WTC11 (cell line): Measurements from ENCODE around the gene MEGF11. TPM values are rescaled to one million over a fixed set of nuclear protein-coding genes. Genes with fewer than 3 reads are reported as not detected.

Experiments
- ATAC-seq: fragments of 200-7000 bp; cut with Tn5 transposase; 2 replicates; pipeline ENCODE4 v1.10.0; 2021; ENCODE audit warnings: mild to moderate bottlenecking, moderate library complexity
- CTCF ChIA-PET: fragments of 300-600 bp; sonication (Branson Sonifier 250); formaldehyde crosslinking; loops from one replicate; lab custom pipeline; 2021; ENCODE audit warnings: antibody characterized with exemption; lab: Charles Lee
- POLR2A ChIA-PET: fragments of 350-600 bp; sonication (Branson Sonifier 250); formaldehyde crosslinking; loops from one replicate; lab custom pipeline; 2021; ENCODE audit warnings: antibody characterized with exemption; lab: Charles Lee
- DNase-seq: peaks from one replicate; pipeline ENCODE4 v3.0.0; 2021; ENCODE audit warnings: low spot score
- H3K27ac Mint-ChIP-seq: 2 replicates; pipeline ENCODE4 v1.8.0; 2021; ENCODE audit warnings: mixed read lengths
- H3K27me3 Mint-ChIP-seq: 2 replicates; pipeline ENCODE4 v1.8.0; 2021; ENCODE audit warnings: low read depth, mild to moderate bottlenecking, moderate library complexity, mixed read lengths
- H3K36me3 Mint-ChIP-seq: 2 replicates; pipeline ENCODE4 v1.8.0; 2021; ENCODE audit warnings: mixed read lengths
- H3K4me1 Mint-ChIP-seq: 2 replicates; pipeline ENCODE4 v1.8.0; 2022; ENCODE audit warnings: mixed read lengths
- H3K4me3 Mint-ChIP-seq: 2 replicates; pipeline ENCODE4 v1.8.0; 2021; ENCODE audit warnings: mild to moderate bottlenecking, moderate library complexity, mixed read lengths
- H3K9me3 Mint-ChIP-seq: 2 replicates; pipeline ENCODE4 v1.8.0; 2021; ENCODE audit warnings: mixed read lengths
- CBFB ChIP-seq: sonication (generic); formaldehyde crosslinking; IDR thresholded peaks from 2 replicates; pipeline ENCODE4 v1.8.1; 2022; ENCODE audit warnings: mild to moderate bottlenecking, low read depth, missing genetic modification reagents
- CREB1 ChIP-seq: sonication (generic); formaldehyde crosslinking; IDR thresholded peaks from 2 replicates; pipeline ENCODE4 v1.8.0; 2023; ENCODE audit warnings: mild to moderate bottlenecking, missing genetic modification reagents
- CREM ChIP-seq: sonication (generic); formaldehyde crosslinking; IDR thresholded peaks from 2 replicates; pipeline ENCODE4 v1.8.1; 2022; ENCODE audit warnings: mild to moderate bottlenecking, missing genetic modification reagents, moderate library complexity
- NFYB ChIP-seq: sonication (generic); formaldehyde crosslinking; conservative IDR thresholded peaks from 2 replicates; pipeline ENCODE4 v1.8.0; 2022; ENCODE audit warnings: low read depth, missing genetic modification reagents
- NR3C1 ChIP-seq: sonication (generic); formaldehyde crosslinking; conservative IDR thresholded peaks from 2 replicates; pipeline ENCODE4 v1.8.1; 2023; ENCODE audit warnings: low read depth, mild to moderate bottlenecking, missing genetic modification reagents
- SMAD3 ChIP-seq: sonication (generic); formaldehyde crosslinking; IDR thresholded peaks from 2 replicates; pipeline ENCODE4 v1.8.0; 2022; ENCODE audit warnings: missing genetic modification reagents, mild to moderate bottlenecking, borderline replicate concordance
- TP53 ChIP-seq: sonication (generic); formaldehyde crosslinking; IDR thresholded peaks from 2 replicates; pipeline ENCODE4 v1.8.1; 2023; ENCODE audit warnings: mild to moderate bottlenecking, missing genetic modification reagents
- ZBTB21 ChIP-seq: sonication (generic); formaldehyde crosslinking; IDR thresholded peaks from 2 replicates; pipeline ENCODE4 v1.8.1; 2023; ENCODE audit warnings: mild to moderate bottlenecking, missing genetic modification reagents, borderline replicate concordance
- ZNF121 ChIP-seq: sonication (generic); formaldehyde crosslinking; IDR thresholded peaks from 2 replicates; pipeline ENCODE4 v1.8.0; 2023; ENCODE audit warnings: missing genetic modification reagents
- ZNF219 ChIP-seq: sonication (generic); formaldehyde crosslinking; IDR thresholded peaks from 2 replicates; pipeline ENCODE4 v1.8.0; 2023; ENCODE audit warnings: missing genetic modification reagents, mild to moderate bottlenecking, borderline replicate concordance
- ZNF396 ChIP-seq: fragments of 250-450 bp; sonication (Bioruptor Pico); IDR thresholded peaks from 2 replicates; pipeline ENCODE4 v1.8.0; 2021; ENCODE audit warnings: mild to moderate bottlenecking, moderate library complexity, borderline replicate concordance
- total RNA-seq: library from RNA; stranded (reverse); gene quantifications from 3 replicates; pipeline ENCODE4 v1.2.3, GENCODE V29; 2021
- TF ChIP-seq, protein P1 (sequence below): sonication (generic); formaldehyde crosslinking; IDR thresholded peaks from 2 replicates; pipeline ENCODE4 v1.8.1; 2022; ENCODE audit warnings: missing genetic modification reagents, borderline replicate concordance
- TF ChIP-seq, protein P2 (sequence below): sonication (generic); formaldehyde crosslinking; IDR thresholded peaks from 2 replicates; pipeline ENCODE4 v1.8.0; 2023; ENCODE audit warnings: missing genetic modification reagents, mild to moderate bottlenecking, borderline replicate concordance
- TF ChIP-seq, protein P3 (sequence below): fragments of 250-450 bp; sonication (Bioruptor Pico); IDR thresholded peaks from 2 replicates; pipeline ENCODE4 v1.9.0; 2021; ENCODE audit warnings: mild to moderate bottlenecking
- TF ChIP-seq, protein P4 (sequence below): sonication (generic); formaldehyde crosslinking; IDR thresholded peaks from 2 replicates; pipeline ENCODE4 v1.8.1; 2023; ENCODE audit warnings: mild to moderate bottlenecking, missing genetic modification reagents

MEGF11 gene
- total RNA-seq, 1 experiment from 2014 or later = 3.3 TPM

DNA sequence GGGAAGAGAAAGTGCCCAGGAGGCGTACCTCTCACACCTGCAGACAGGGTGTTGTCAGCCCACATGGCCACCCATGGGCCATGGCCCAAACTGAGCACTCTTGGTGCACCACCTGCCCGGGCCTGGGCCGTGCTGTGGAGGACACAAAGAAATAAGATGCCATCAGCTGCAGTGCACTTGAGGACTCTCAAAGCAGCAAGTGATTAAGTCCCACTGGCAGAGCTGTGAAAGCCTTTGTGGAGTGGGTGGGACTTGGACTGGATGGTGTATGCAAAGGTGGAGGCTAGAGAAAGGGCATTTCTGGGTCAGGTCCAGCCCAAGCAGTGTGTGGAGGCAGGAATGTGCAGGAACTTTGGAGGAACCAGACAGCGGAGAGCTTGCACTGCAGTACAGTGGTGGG is 122.3 kb downstream of the MEGF11 start:
- no peaks in the 10 kb centered on the region for H3K9me3 Mint-ChIP-seq
- peaks cover 3% of the 10 kb centered on the region for H3K27me3 Mint-ChIP-seq
- no peaks in the 10 kb centered on the region for H3K36me3 Mint-ChIP-seq
- ATAC-seq = no peak
- no peak for DNase-seq
- TF ChIP-seq, protein P1, sequence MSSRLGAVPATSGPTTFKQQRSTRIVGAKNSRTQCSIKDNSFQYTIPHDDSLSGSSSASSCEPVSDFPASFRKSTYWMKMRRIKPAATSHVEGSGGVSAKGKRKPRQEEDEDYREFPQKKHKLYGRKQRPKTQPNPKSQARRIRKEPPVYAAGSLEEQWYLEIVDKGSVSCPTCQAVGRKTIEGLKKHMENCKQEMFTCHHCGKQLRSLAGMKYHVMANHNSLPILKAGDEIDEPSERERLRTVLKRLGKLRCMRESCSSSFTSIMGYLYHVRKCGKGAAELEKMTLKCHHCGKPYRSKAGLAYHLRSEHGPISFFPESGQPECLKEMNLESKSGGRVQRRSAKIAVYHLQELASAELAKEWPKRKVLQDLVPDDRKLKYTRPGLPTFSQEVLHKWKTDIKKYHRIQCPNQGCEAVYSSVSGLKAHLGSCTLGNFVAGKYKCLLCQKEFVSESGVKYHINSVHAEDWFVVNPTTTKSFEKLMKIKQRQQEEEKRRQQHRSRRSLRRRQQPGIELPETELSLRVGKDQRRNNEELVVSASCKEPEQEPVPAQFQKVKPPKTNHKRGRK = no peak
- TF ChIP-seq CBFB (CRISPR knock-in tag) (no peak), ZNF396 (CRISPR knock-in tag) (no peak), TP53 (CRISPR knock-in tag) (no peak), CREB1 (no peak), ZNF219 (CRISPR knock-in tag) (no peak), ZBTB21 (no peak), NR3C1 (CRISPR knock-in tag) (no peak), ZNF121 (CRISPR knock-in tag) (no peak), NFYB (no peak), SMAD3 (CRISPR knock-in tag) (no peak)
- TF ChIP-seq, protein P2, sequence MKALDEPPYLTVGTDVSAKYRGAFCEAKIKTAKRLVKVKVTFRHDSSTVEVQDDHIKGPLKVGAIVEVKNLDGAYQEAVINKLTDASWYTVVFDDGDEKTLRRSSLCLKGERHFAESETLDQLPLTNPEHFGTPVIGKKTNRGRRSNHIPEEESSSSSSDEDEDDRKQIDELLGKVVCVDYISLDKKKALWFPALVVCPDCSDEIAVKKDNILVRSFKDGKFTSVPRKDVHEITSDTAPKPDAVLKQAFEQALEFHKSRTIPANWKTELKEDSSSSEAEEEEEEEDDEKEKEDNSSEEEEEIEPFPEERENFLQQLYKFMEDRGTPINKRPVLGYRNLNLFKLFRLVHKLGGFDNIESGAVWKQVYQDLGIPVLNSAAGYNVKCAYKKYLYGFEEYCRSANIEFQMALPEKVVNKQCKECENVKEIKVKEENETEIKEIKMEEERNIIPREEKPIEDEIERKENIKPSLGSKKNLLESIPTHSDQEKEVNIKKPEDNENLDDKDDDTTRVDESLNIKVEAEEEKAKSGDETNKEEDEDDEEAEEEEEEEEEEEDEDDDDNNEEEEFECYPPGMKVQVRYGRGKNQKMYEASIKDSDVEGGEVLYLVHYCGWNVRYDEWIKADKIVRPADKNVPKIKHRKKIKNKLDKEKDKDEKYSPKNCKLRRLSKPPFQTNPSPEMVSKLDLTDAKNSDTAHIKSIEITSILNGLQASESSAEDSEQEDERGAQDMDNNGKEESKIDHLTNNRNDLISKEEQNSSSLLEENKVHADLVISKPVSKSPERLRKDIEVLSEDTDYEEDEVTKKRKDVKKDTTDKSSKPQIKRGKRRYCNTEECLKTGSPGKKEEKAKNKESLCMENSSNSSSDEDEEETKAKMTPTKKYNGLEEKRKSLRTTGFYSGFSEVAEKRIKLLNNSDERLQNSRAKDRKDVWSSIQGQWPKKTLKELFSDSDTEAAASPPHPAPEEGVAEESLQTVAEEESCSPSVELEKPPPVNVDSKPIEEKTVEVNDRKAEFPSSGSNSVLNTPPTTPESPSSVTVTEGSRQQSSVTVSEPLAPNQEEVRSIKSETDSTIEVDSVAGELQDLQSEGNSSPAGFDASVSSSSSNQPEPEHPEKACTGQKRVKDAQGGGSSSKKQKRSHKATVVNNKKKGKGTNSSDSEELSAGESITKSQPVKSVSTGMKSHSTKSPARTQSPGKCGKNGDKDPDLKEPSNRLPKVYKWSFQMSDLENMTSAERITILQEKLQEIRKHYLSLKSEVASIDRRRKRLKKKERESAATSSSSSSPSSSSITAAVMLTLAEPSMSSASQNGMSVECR (CRISPR knock-in tag) = no peak
- TF ChIP-seq, protein P3, sequence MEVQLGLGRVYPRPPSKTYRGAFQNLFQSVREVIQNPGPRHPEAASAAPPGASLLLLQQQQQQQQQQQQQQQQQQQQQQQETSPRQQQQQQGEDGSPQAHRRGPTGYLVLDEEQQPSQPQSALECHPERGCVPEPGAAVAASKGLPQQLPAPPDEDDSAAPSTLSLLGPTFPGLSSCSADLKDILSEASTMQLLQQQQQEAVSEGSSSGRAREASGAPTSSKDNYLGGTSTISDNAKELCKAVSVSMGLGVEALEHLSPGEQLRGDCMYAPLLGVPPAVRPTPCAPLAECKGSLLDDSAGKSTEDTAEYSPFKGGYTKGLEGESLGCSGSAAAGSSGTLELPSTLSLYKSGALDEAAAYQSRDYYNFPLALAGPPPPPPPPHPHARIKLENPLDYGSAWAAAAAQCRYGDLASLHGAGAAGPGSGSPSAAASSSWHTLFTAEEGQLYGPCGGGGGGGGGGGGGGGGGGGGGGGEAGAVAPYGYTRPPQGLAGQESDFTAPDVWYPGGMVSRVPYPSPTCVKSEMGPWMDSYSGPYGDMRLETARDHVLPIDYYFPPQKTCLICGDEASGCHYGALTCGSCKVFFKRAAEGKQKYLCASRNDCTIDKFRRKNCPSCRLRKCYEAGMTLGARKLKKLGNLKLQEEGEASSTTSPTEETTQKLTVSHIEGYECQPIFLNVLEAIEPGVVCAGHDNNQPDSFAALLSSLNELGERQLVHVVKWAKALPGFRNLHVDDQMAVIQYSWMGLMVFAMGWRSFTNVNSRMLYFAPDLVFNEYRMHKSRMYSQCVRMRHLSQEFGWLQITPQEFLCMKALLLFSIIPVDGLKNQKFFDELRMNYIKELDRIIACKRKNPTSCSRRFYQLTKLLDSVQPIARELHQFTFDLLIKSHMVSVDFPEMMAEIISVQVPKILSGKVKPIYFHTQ (CRISPR knock-in tag) = no peak
- H3K27ac Mint-ChIP-seq = no peak overlapping the region
- CTCF ChIA-PET = interaction anchor here (0.6 to 1.2 kb wide), 2 partner anchors 15 to 273 kb away, joined by 3 read pairs; no protein-coding TSS in a partner anchor
- H3K4me3 Mint-ChIP-seq = no peak overlapping the region
- H3K4me1 Mint-ChIP-seq = peaks cover 15% of the 10 kb centered on the region
- POLR2A ChIA-PET = interaction anchor here (0.5 kb wide), 1 partner anchor 338 kb away, joined by 6 read pairs; no protein-coding TSS in a partner anchor

DNA sequence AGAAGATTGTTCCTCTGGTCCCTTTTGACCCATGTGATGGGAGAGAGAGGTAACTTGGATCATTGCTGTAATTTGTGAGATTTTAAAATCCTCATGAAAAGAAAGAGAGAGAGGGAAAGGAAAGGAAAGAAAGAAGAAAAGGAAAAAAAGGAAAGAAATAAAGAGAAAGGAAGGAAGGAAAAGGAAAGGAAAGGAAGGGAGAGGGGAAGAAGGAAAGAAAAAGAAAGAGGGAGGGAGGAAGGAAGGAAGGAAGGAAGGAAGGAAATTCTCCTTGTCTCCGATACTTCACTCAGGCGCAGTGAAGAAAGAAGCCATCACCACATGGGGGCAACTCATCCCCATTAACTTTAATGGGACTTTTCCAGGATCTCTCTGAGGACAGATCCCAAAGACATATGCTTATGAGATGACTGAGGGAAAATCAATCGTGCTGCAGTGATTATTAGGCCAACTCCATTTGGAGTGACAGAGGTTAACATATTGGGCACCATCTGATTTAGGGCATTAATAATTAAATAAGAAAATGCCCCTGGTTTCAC is 123.0 kb downstream of the MEGF11 start:
- Mint-ChIP-seq H3K4me3 (no peak overlapping the region), H3K27me3 (peaks cover 3% of the 10 kb centered on the region), H3K9me3 (no peaks in the 10 kb centered on the region), H3K36me3 (no peaks in the 10 kb centered on the region), H3K27ac (no peak overlapping the region), H3K4me1 (peaks cover 18% of the 10 kb centered on the region)
- ATAC-seq (no peak), DNase-seq (no peak)
- TF ChIP-seq, protein P1 = peak; percentile 86
- TF ChIP-seq, protein P4, sequence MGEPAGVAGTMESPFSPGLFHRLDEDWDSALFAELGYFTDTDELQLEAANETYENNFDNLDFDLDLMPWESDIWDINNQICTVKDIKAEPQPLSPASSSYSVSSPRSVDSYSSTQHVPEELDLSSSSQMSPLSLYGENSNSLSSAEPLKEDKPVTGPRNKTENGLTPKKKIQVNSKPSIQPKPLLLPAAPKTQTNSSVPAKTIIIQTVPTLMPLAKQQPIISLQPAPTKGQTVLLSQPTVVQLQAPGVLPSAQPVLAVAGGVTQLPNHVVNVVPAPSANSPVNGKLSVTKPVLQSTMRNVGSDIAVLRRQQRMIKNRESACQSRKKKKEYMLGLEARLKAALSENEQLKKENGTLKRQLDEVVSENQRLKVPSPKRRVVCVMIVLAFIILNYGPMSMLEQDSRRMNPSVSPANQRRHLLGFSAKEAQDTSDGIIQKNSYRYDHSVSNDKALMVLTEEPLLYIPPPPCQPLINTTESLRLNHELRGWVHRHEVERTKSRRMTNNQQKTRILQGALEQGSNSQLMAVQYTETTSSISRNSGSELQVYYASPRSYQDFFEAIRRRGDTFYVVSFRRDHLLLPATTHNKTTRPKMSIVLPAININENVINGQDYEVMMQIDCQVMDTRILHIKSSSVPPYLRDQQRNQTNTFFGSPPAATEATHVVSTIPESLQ = no peak
- TF ChIP-seq CREM (CRISPR knock-in tag) = no peak
- POLR2A ChIA-PET = no interaction called here
- CTCF ChIA-PET = interaction anchor here (0.6 to 1.2 kb wide), 5 partner anchors 21 to 767 kb away, joined by 3 to 4 read pairs (median 3); no protein-coding TSS in a partner anchor
